ENCODE measurements around the gene LRRFIP2.

- no peak for TF ChIP-seq CTCF (IDR thresholded peaks at IDR 0.05)
- TF ChIP-seq POLR2A (IDR thresholded peaks at IDR 0.05) = no peak
Observed at GRCh38 chr3:37189109-37189508, 14.7 kb upstream of the LRRFIP2 start.

Data from lower leg skin (tissue), 3 donors.